ENCODE results near the gene LHX2. TPM values are rescaled to one million over a fixed set of nuclear protein-coding genes. Genes with fewer than 3 reads are reported as not detected.

LHX2 gene
- total RNA-seq, 2 experiments from 2014 or later, result not detected

GRCh38 chr9:124040186-124040931 lies 28.8 kb downstream of the LHX2 start:
- no TSS peak for BruUV-seq (replicated peaks)
- Histone ChIP-seq H3K79me2 (ENCODE audit: insufficient read depth, low read depth, low read length) (no peaks in the 10 kb centered on the region), H3K27ac (ENCODE audit: low read depth, low read length, poor library complexity, severe bottlenecking) (no peak overlapping the region), H3K4me2 (ENCODE audit: low read length) (0 out of 2 replicates have a peak overlapping the region, but pooled peaks have one; percentile 40), H3K4me1 (ENCODE audit: insufficient read depth, low read length, poor library complexity, severe bottlenecking) (no peaks in the 10 kb centered on the region), H3K9me2 (ENCODE audit: insufficient read depth, low read length) (no peaks in the 10 kb centered on the region), H3K9me3 (ENCODE audit: low read length) (no peaks in the 10 kb centered on the region), H2AFZ (ENCODE audit: low read length) (no peak overlapping the region), H3K4me3 (ENCODE audit: low read depth, low read length, poor library complexity, severe bottlenecking) (no peak overlapping the region), H3K36me3 (ENCODE audit: insufficient read depth, low read length) (no peaks in the 10 kb centered on the region), H4K20me1 (ENCODE audit: insufficient read depth, low read length) (no peaks in the 10 kb centered on the region; the same call in 1 of the 2 replicates)
- peak; percentile 6 for DNase-seq (ENCODE audit: low spot score)
- intact Hi-C loops (cut with micrococcal nuclease; ENCODE audit: unreplicated experiment), result loop anchor here (5.0 kb wide), 1 partner anchor 638 kb away; no protein-coding TSS in a partner anchor
- TF ChIP-seq EZH2phosphoT487 (IDR thresholded peaks at IDR 0.05; ENCODE audit: borderline replicate concordance, low read depth, low read length) (no peak), CTCF (conservative IDR thresholded peaks at IDR 0.05; ENCODE audit: low read length) (no peak)
- ChIA-PET CTCF (ENCODE audit: unreplicated experiment) (interaction anchor here (0.5 to 0.6 kb wide), 3 partner anchors 361 to 640 kb away, joined by 4 to 6 read pairs (median 5); no protein-coding TSS in a partner anchor), POLR2A (interaction anchor here (0.6 kb wide), 1 partner anchor 157 kb away, joined by 8 read pairs; no protein-coding TSS in a partner anchor)

GRCh38 chr9:124040935-124041816 lies 29.6 kb downstream of the LHX2 start:
- intact Hi-C loops (cut with micrococcal nuclease; ENCODE audit: unreplicated experiment), result loop anchor here (1.0 to 5.0 kb wide), 2 partner anchors 497 to 639 kb away; no protein-coding TSS in a partner anchor
- Histone ChIP-seq H3K36me3 (ENCODE audit: insufficient read depth, low read length) (no peaks in the 10 kb centered on the region), H3K4me2 (ENCODE audit: low read length) (peak overlapping the region; percentile 40; the same call in 1 of the 2 replicates), H3K4me1 (ENCODE audit: insufficient read depth, low read length, poor library complexity, severe bottlenecking) (no peaks in the 10 kb centered on the region), H3K4me3 (ENCODE audit: low read depth, low read length, poor library complexity, severe bottlenecking) (no peak overlapping the region), H2AFZ (ENCODE audit: low read length) (no peak overlapping the region), H3K27ac (ENCODE audit: low read depth, low read length, poor library complexity, severe bottlenecking) (no peak overlapping the region), H3K79me2 (ENCODE audit: insufficient read depth, low read depth, low read length) (no peaks in the 10 kb centered on the region), H3K9me3 (ENCODE audit: low read length) (no peaks in the 10 kb centered on the region), H4K20me1 (ENCODE audit: insufficient read depth, low read length) (no peaks in the 10 kb centered on the region; the same call in 1 of the 2 replicates), H3K9me2 (ENCODE audit: insufficient read depth, low read length) (no peaks in the 10 kb centered on the region)
- peak; percentile 89 for TF ChIP-seq CTCF (conservative IDR thresholded peaks at IDR 0.05; ENCODE audit: low read length)
- TF ChIP-seq EZH2phosphoT487 (IDR thresholded peaks at IDR 0.05; ENCODE audit: borderline replicate concordance, low read depth, low read length), result no peak
- DNase-seq (ENCODE audit: low spot score), result peak; percentile 16
- CTCF ChIA-PET (ENCODE audit: unreplicated experiment), result interaction anchor here (0.5 to 0.6 kb wide), 3 partner anchors 362 to 641 kb away, joined by 4 to 6 read pairs (median 5); no protein-coding TSS in a partner anchor
- no TSS peak for BruUV-seq (replicated peaks)
- POLR2A ChIA-PET, result interaction anchor here (0.6 kb wide), 1 partner anchor 157 kb away, joined by 8 read pairs; no protein-coding TSS in a partner anchor
